HEK293T (cell line): ENCODE measurements around the gene SLC2A13.

Experiments used
- ELF4 ChIP-seq: fragments of 450-650 bp; IDR thresholded peaks from 2 replicates; pipeline ENCODE4 v1.6.1; 2017; ENCODE audit warnings: antibody characterized with exemption
- FOXK2 ChIP-seq: fragments of 450-650 bp; IDR thresholded peaks from 2 replicates; pipeline ENCODE4 v1.6.1; 2016; ENCODE audit warnings: mild to moderate bottlenecking
- SP1 ChIP-seq: fragments of 450-650 bp; IDR thresholded peaks from 2 replicates; pipeline ENCODE4 v1.6.1; 2017
- TARDBP ChIP-seq: fragments of 450-650 bp; IDR thresholded peaks from 2 replicates; pipeline ENCODE4 v1.6.1; 2016

- no peak for TF ChIP-seq FOXK2
- TF ChIP-seq SP1 = no peak
- TF ChIP-seq TARDBP = no peak
- TF ChIP-seq ELF4 = no peak
Observed at GRCh38 chr12:40055776-40056175, 50.1 kb downstream of the SLC2A13 start.
